Right cardiac atrium (tissue), 5 donors: ENCODE results near the gene GLB1L3. TPM values are rescaled to one million over a fixed set of nuclear protein-coding genes. Genes with fewer than 3 reads are reported as not detected.
"Not testable (repeated sequence)": the region's sequence is repeated elsewhere in the genome, so short reads cannot be mapped to it uniquely, and the experiment has no call there.

ENCODE experiments used
- ATAC-seq, 2 donors: fragments of 200-7000 bp; cut with Tn5 transposase; one replicate each; pipeline versions ENCODE4 v1.8.0 to v1.9.1; 2020; ENCODE audit warnings: moderate library complexity in 2 of 2, mild to moderate bottlenecking in 1 of 2
- DNase-seq, 3 donors: peaks; one replicate each; pipeline ENCODE4 v3.0.0-alpha.2; 2020
- H3K27ac ChIP-seq: one replicate; pipeline ENCODE4 v1.5.1; 2013; ENCODE audit warnings: mild to moderate bottlenecking, low read length, control low read depth, moderate library complexity
- H3K27me3 ChIP-seq: one replicate; pipeline ENCODE4 v1.6.1; 2013; ENCODE audit not compliant: control insufficient read depth, insufficient read depth
- H3K4me1 ChIP-seq: one replicate; pipeline ENCODE4 v1.6.1; 2013; ENCODE audit warnings: low read length; ENCODE audit not compliant: control insufficient read depth, insufficient read depth
- H3K4me3 ChIP-seq: one replicate; pipeline ENCODE4 v1.5.1; 2013; ENCODE audit warnings: low read length, control low read depth
- H3K9me3 ChIP-seq: one replicate; pipeline ENCODE4 v1.6.1; 2013; ENCODE audit warnings: low read length; ENCODE audit not compliant: control insufficient read depth
- WGBS: extraction: QIAGEN DNeasy Blood & Tissue Kit; methylation state at CpG from one replicate; pipeline ENCODE4 v1.1.7; 2013; 5-methylcytosine and 5-hydroxymethylcytosine counted together
- intact Hi-C, 4 donors: fragments of 100-400 bp; cut with DNase I; formaldehyde crosslinking; loops; one replicate each; pipeline versions ENCODE4 v1.11.0 to v1.14.0; 2022 to 2023
- polyA plus RNA-seq: library from polyadenylated mRNA; stranded (reverse); fragments of 200-250 nt; gene quantifications from one replicate; pipeline ENCODE4 v1.2.3, GENCODE V29; 2013
- total RNA-seq, 4 donors: library from RNA; stranded (reverse); fragmentation: NEBNext Ultra II Directional; extraction: Animal tissue kit (Norgen Biotek cat#: 25700); gene quantifications; one replicate each; pipeline ENCODE4 v1.2.1, GENCODE V29; 2021
- donor health status: healthy with polysubstance abuse.
- donor health status: DM: no; HTN: yes; CAD: no.
- donor health status: DM: no; HTN: no; CAD: no.
- donor health status: DM: no; HTN: yes; CAD: no; lungs with severe emphysema.
- donor health status: DM: yes; HTN: yes; CAD: no.

Gene GLB1L3
- total and polyA plus RNA-seq, 5 donors: not detected

GRCh38 chr11:134276396-134277182, 410 bp downstream of the GLB1L3 start:
- H3K27ac ChIP-seq: no peak overlapping the region
- intact Hi-C loops: no loop called here
- WGBS: 1% methylated on average over 88 of the region's 88 CpGs
- no peaks in the 10 kb centered on the region for H3K4me1 ChIP-seq
- no peaks in the 10 kb centered on the region for H3K9me3 ChIP-seq
- H3K4me3 ChIP-seq: peak overlapping the region; percentile 11
- DNase-seq (peak in 1 of 3 donors; percentile 40), ATAC-seq (peak in 1 of 2 donors; percentile 40)
- no peaks in the 10 kb centered on the region for H3K27me3 ChIP-seq

- no peak for DNase-seq
- no peak overlapping the region for H3K4me3 ChIP-seq
Measured at GRCh38 chr11:134277183-134278001, 1.2 kb downstream of the GLB1L3 start.

GRCh38 chr11:134278356-134278755, 2.2 kb downstream of the GLB1L3 start:
- Histone ChIP-seq H3K4me1 (no peaks in the 10 kb centered on the region), H3K27me3 (no peaks in the 10 kb centered on the region), H3K27ac (no peak overlapping the region), H3K9me3 (no peaks in the 10 kb centered on the region), H3K4me3 (no peak overlapping the region)
- 92% methylated on average over 4 of the region's 4 CpGs for WGBS
- ATAC-seq (no peak), DNase-seq (no peak)
- intact Hi-C loops: no loop called here

More at GRCh38 chr11:134277183-134278001, 1.2 kb downstream of the GLB1L3 start:
- 15% methylated on average over 36 of the region's 36 CpGs for WGBS
- no peak for ATAC-seq
- intact Hi-C loops: no loop called here
- H3K9me3 ChIP-seq: no peaks in the 10 kb centered on the region
- no peaks in the 10 kb centered on the region for H3K4me1 ChIP-seq
- no peaks in the 10 kb centered on the region for H3K27me3 ChIP-seq
- no peak overlapping the region for H3K27ac ChIP-seq

- H3K27me3 ChIP-seq, H3K9me3 ChIP-seq, DNase-seq, H3K4me3 ChIP-seq, H3K27ac ChIP-seq, H3K4me1 ChIP-seq, intact Hi-C loops: not testable (repeated sequence)
- 81% methylated on average over 15 of the region's 17 CpGs for WGBS
- peak; percentile 14 to 37 for ATAC-seq
Measured at GRCh38 chr11:134281635-134282034, 5.5 kb downstream of the GLB1L3 start.

- no peaks in the 10 kb centered on the region for H3K27me3 ChIP-seq
- peak; percentile 35 to 40 for ATAC-seq
- no peak overlapping the region for H3K4me3 ChIP-seq
- WGBS: 82% methylated on average over 22 of the region's 22 CpGs
- intact Hi-C loops: no loop called here
- DNase-seq: no peak
- no peaks in the 10 kb centered on the region for H3K9me3 ChIP-seq
- no peak overlapping the region for H3K27ac ChIP-seq
- H3K4me1 ChIP-seq: no peaks in the 10 kb centered on the region
Measured at GRCh38 chr11:134282121-134283045, 6.2 kb downstream of the GLB1L3 start.

- Histone ChIP-seq H3K27ac (no peak overlapping the region), H3K4me1 (no peaks in the 10 kb centered on the region), H3K9me3 (no peaks in the 10 kb centered on the region), H3K27me3 (no peaks in the 10 kb centered on the region), H3K4me3 (no peak overlapping the region)
- DNase-seq (no peak), ATAC-seq (no peak)
- WGBS: 88% methylated on average over 16 of the region's 16 CpGs
- intact Hi-C loops: no loop called here
Measured at GRCh38 chr11:134283461-134284230, 7.5 kb downstream of the GLB1L3 start.

GRCh38 chr11:134284349-134284748, 8.2 kb downstream of the GLB1L3 start:
- WGBS: 92% methylated on average over 5 of the region's 5 CpGs

GRCh38 chr11:134287561-134287960, 11.4 kb downstream of the GLB1L3 start:
- H3K4me1 ChIP-seq: no peaks in the 10 kb centered on the region
- 85% methylated on average over 12 of the region's 12 CpGs for WGBS
- H3K27ac ChIP-seq: no peak overlapping the region
- ATAC-seq: no peak
- no peak overlapping the region for H3K4me3 ChIP-seq
- DNase-seq: no peak
- H3K27me3 ChIP-seq: no peaks in the 10 kb centered on the region
- H3K9me3 ChIP-seq: no peaks in the 10 kb centered on the region
- intact Hi-C loops: no loop called here

More at GRCh38 chr11:134284349-134284748, 8.2 kb downstream of the GLB1L3 start:
- DNase-seq, H3K4me3 ChIP-seq, ATAC-seq, intact Hi-C loops, H3K27me3 ChIP-seq, H3K9me3 ChIP-seq, H3K27ac ChIP-seq, H3K4me1 ChIP-seq: not testable (repeated sequence)

GRCh38 chr11:134288486-134288885, 12.3 kb downstream of the GLB1L3 start:
- DNase-seq (no peak), ATAC-seq (no peak)
- H3K4me1 ChIP-seq: no peaks in the 10 kb centered on the region
- H3K4me3 ChIP-seq: no peak overlapping the region
- intact Hi-C loops: no loop called here
- H3K9me3 ChIP-seq: no peaks in the 10 kb centered on the region
- no peaks in the 10 kb centered on the region for H3K27me3 ChIP-seq
- H3K27ac ChIP-seq: no peak overlapping the region
- 95% methylated on average over 13 of the region's 13 CpGs for WGBS

- DNase-seq: no peak
- ATAC-seq: no peak
- no peaks in the 10 kb centered on the region for H3K27me3 ChIP-seq
- WGBS: 80% methylated on average over 4 of the region's 4 CpGs
- no peak overlapping the region for H3K4me3 ChIP-seq
- no peaks in the 10 kb centered on the region for H3K9me3 ChIP-seq
- intact Hi-C loops: no loop called here
- no peaks in the 10 kb centered on the region for H3K4me1 ChIP-seq
- no peak overlapping the region for H3K27ac ChIP-seq
Measured at GRCh38 chr11:134289167-134289566, 13.0 kb downstream of the GLB1L3 start.
